Type B pancreatic cell (in vitro differentiated cells): Measurements from ENCODE around the gene CDT1. TPM values are rescaled to one million over a fixed set of nuclear protein-coding genes. Genes with fewer than 3 reads are reported as not detected.

Experiments
- DNase-seq: peaks from one replicate; pipeline ENCODE4 v3.0.0; 2021; ENCODE audit warnings: mixed read lengths; ENCODE audit not compliant: unreplicated experiment; ENCODE audit errors: extremely low spot score
- H3K27ac Mint-ChIP-seq: 2 replicates; pipeline ENCODE4 v1.8.0; 2021; ENCODE audit warnings: mild to moderate bottlenecking, mixed read lengths
- H3K27me3 Mint-ChIP-seq: 2 replicates; pipeline ENCODE4 v1.8.0; 2021; ENCODE audit warnings: mixed read lengths
- H3K36me3 Mint-ChIP-seq: 2 replicates; pipeline ENCODE4 v1.8.0; 2021; ENCODE audit warnings: mixed read lengths
- H3K4me1 Mint-ChIP-seq: one replicate; pipeline ENCODE4 v1.8.0; 2021; ENCODE audit warnings: mixed read lengths; ENCODE audit not compliant: unreplicated experiment
- H3K4me3 Mint-ChIP-seq: 2 replicates; pipeline ENCODE4 v1.8.0; 2021; ENCODE audit warnings: mild to moderate bottlenecking, mixed read lengths
- H3K9me3 Mint-ChIP-seq: 2 replicates; pipeline ENCODE4 v1.8.0; 2021; ENCODE audit warnings: mixed read lengths
- total RNA-seq: library from RNA; stranded (reverse); gene quantifications from 2 replicates; pipeline ENCODE4 v1.2.1, GENCODE V29; 2021; ENCODE audit warnings: low replicate concordance
- TF ChIP-seq, protein P1 (sequence below): fragments of 200-600 bp; sonication (generic); conservative IDR thresholded peaks from 2 replicates; pipeline ENCODE4 v1.5.0; 2021; ENCODE audit warnings: antibody characterized with exemption, mild to moderate bottlenecking

The CDT1 gene
- total RNA-seq, 1 donor from 2014 or later: 36.8 TPM

GRCh38 chr16:88758227-88758943 lies 45.2 kb upstream of the CDT1 start:
- no peak overlapping the region for H3K4me3 Mint-ChIP-seq
- H3K9me3 Mint-ChIP-seq: no peaks in the 10 kb centered on the region
- no peak overlapping the region for H3K27ac Mint-ChIP-seq
- DNase-seq: no peak
- peaks cover 17% of the 10 kb centered on the region for H3K4me1 Mint-ChIP-seq
- H3K27me3 Mint-ChIP-seq: no peaks in the 10 kb centered on the region
- H3K36me3 Mint-ChIP-seq: no peaks in the 10 kb centered on the region
- TF ChIP-seq, protein P1, sequence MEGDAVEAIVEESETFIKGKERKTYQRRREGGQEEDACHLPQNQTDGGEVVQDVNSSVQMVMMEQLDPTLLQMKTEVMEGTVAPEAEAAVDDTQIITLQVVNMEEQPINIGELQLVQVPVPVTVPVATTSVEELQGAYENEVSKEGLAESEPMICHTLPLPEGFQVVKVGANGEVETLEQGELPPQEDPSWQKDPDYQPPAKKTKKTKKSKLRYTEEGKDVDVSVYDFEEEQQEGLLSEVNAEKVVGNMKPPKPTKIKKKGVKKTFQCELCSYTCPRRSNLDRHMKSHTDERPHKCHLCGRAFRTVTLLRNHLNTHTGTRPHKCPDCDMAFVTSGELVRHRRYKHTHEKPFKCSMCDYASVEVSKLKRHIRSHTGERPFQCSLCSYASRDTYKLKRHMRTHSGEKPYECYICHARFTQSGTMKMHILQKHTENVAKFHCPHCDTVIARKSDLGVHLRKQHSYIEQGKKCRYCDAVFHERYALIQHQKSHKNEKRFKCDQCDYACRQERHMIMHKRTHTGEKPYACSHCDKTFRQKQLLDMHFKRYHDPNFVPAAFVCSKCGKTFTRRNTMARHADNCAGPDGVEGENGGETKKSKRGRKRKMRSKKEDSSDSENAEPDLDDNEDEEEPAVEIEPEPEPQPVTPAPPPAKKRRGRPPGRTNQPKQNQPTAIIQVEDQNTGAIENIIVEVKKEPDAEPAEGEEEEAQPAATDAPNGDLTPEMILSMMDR: no peak

DNA sequence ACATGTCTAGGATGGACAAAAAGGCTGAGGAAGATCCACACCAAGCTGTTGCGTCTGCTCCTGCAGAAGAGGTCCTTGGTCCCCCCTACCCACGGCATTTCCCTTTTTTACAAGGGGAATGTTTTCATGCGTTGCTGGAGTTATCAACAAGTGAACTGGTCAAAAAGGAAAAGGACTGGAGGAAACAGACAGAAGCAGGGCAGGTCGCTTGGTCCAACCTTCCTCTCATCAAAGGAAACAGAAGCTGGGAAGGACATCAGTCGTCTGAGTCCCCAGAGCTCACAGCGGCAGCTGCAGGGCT lies 44.7 kb upstream of the CDT1 start:
- Mint-ChIP-seq H3K27me3 (no peaks in the 10 kb centered on the region), H3K4me3 (no peak overlapping the region), H3K27ac (no peak overlapping the region), H3K4me1 (peaks cover 22% of the 10 kb centered on the region), H3K36me3 (no peaks in the 10 kb centered on the region), H3K9me3 (no peaks in the 10 kb centered on the region)
- TF ChIP-seq, protein P1: no peak
- no peak for DNase-seq

- Mint-ChIP-seq H3K4me1 (peaks cover 23% of the 10 kb centered on the region), H3K27ac (no peak overlapping the region), H3K9me3 (no peaks in the 10 kb centered on the region), H3K36me3 (no peaks in the 10 kb centered on the region), H3K27me3 (no peaks in the 10 kb centered on the region), H3K4me3 (no peak overlapping the region)
- TF ChIP-seq, protein P1: peak; percentile 19
- no peak for DNase-seq
These were observed 44.2 kb upstream of the CDT1 start for GRCh38 chr16:88759245-88759975.

- H3K27me3 Mint-ChIP-seq: no peaks in the 10 kb centered on the region
- no peaks in the 10 kb centered on the region for H3K9me3 Mint-ChIP-seq
- H3K36me3 Mint-ChIP-seq: no peaks in the 10 kb centered on the region
- peaks cover 23% of the 10 kb centered on the region for H3K4me1 Mint-ChIP-seq
- TF ChIP-seq, protein P1: no peak
- no peak overlapping the region for H3K4me3 Mint-ChIP-seq
- no peak for DNase-seq
- no peak overlapping the region for H3K27ac Mint-ChIP-seq
These were observed 43.6 kb upstream of the CDT1 start for GRCh38 chr16:88759976-88760350.

GRCh38 chr16:88760424-88761142 lies 43.0 kb upstream of the CDT1 start:
- H3K9me3 Mint-ChIP-seq: no peaks in the 10 kb centered on the region
- no peak overlapping the region for H3K4me3 Mint-ChIP-seq
- no peak for DNase-seq
- no peaks in the 10 kb centered on the region for H3K36me3 Mint-ChIP-seq
- H3K4me1 Mint-ChIP-seq: peaks cover 19% of the 10 kb centered on the region
- TF ChIP-seq, protein P1: no peak
- H3K27me3 Mint-ChIP-seq: no peaks in the 10 kb centered on the region
- no peak overlapping the region for H3K27ac Mint-ChIP-seq
